Activated naive CD4-positive, alpha-beta T cell treated with anti-CD3 and anti-CD28 coated beads for 36 hours (primary cell): ENCODE data around the gene ERCC5. TPM values are rescaled to one million over a fixed set of nuclear protein-coding genes. Genes with fewer than 3 reads are reported as not detected.

ENCODE experiments used
- CTCF ChIA-PET: fragments of 350-600 bp; sonication (Branson Sonifier 250); formaldehyde crosslinking; loops from one replicate; lab custom pipeline; 2021; ENCODE audit warnings: antibody characterized with exemption; lab: Charles Lee
- DNase-seq: peaks from one replicate; pipeline ENCODE4 v3.0.0-alpha.2; 2020
- H3K27ac Mint-ChIP-seq: one replicate; pipeline ENCODE4 v1.8.0; 2021; ENCODE audit warnings: mild to moderate bottlenecking, mixed read lengths
- H3K27me3 Mint-ChIP-seq: one replicate; pipeline ENCODE4 v1.8.0; 2021; ENCODE audit warnings: low read depth, mixed read lengths
- H3K36me3 Mint-ChIP-seq: one replicate; pipeline ENCODE4 v1.8.0; 2021; ENCODE audit warnings: low read depth, mixed read lengths
- H3K4me1 Mint-ChIP-seq: one replicate; pipeline ENCODE4 v1.8.0; 2021; ENCODE audit warnings: low read depth, mixed read lengths
- H3K4me3 Mint-ChIP-seq: one replicate; pipeline ENCODE4 v1.8.0; 2021; ENCODE audit warnings: mild to moderate bottlenecking, moderate library complexity, mixed read lengths
- H3K9me3 Mint-ChIP-seq: one replicate; pipeline ENCODE4 v1.8.0; 2021; ENCODE audit warnings: mixed read lengths
- intact Hi-C: fragments of 100-400 bp; cut with micrococcal nuclease; formaldehyde crosslinking; loops from one replicate; pipeline ENCODE4 v1.15.1; 2023
- total RNA-seq, 2 experiments: library from RNA; stranded (reverse); gene quantifications; one replicate each; pipeline ENCODE4 v1.2.3, GENCODE V29; 2021

Gene ERCC5
- total RNA-seq, 2 experiments from 2014 or later, result 52.0 to 54.0 TPM

- CTCF ChIA-PET, result interaction anchor here (0.7 to 4.5 kb wide), 9 partner anchors 45 to 270 kb away, joined by 3 to 23 read pairs (median 5); no protein-coding TSS in a partner anchor
- Mint-ChIP-seq H3K4me3 (peak overlapping the region; percentile 92), H3K27me3 (no peaks in the 10 kb centered on the region), H3K27ac (peak overlapping the region; percentile 96), H3K9me3 (no peaks in the 10 kb centered on the region), H3K36me3 (peaks cover 4% of the 10 kb centered on the region), H3K4me1 (peaks cover 42% of the 10 kb centered on the region)
- intact Hi-C loops, result loop anchor here (1.0 to 5.0 kb wide), 4 partner anchors 118 to 1220 kb away; no protein-coding TSS in a partner anchor
- peak; percentile 18 for DNase-seq
These were observed 1.7 kb downstream of the ERCC5 start for GRCh38 chr13:102847272-102848234.

- Mint-ChIP-seq H3K36me3 (peaks cover 11% of the 10 kb centered on the region), H3K4me1 (peaks cover 45% of the 10 kb centered on the region), H3K27me3 (no peaks in the 10 kb centered on the region), H3K4me3 (no peak overlapping the region), H3K9me3 (no peaks in the 10 kb centered on the region), H3K27ac (peak overlapping the region; percentile 62)
- intact Hi-C loops, result loop anchor here (5.0 kb wide), 2 partner anchors 167 to 1222 kb away; no protein-coding TSS in a partner anchor
- CTCF ChIA-PET, result interaction anchor here (0.7 to 4.5 kb wide), 4 partner anchors 13 to 257 kb away, joined by 3 to 23 read pairs (median 3); no protein-coding TSS in a partner anchor
- no peak for DNase-seq
These were observed 3.1 kb downstream of the ERCC5 start for GRCh38 chr13:102848956-102849355.

GRCh38 chr13:102852556-102852955, 6.7 kb downstream of the ERCC5 start:
- intact Hi-C loops, result no loop called here
- Mint-ChIP-seq H3K27ac (peak overlapping the region; percentile 21), H3K36me3 (peaks cover 19% of the 10 kb centered on the region), H3K4me3 (no peak overlapping the region), H3K9me3 (no peaks in the 10 kb centered on the region), H3K4me1 (peaks cover 43% of the 10 kb centered on the region), H3K27me3 (no peaks in the 10 kb centered on the region)
- no peak for DNase-seq
- CTCF ChIA-PET, result no interaction called here

GRCh38 chr13:102854675-102855074, 8.8 kb downstream of the ERCC5 start:
- H3K27ac Mint-ChIP-seq, result peak overlapping the region; percentile 38
- peaks cover 31% of the 10 kb centered on the region for H3K36me3 Mint-ChIP-seq
- H3K27me3 Mint-ChIP-seq, result no peaks in the 10 kb centered on the region
- peaks cover 28% of the 10 kb centered on the region for H3K4me1 Mint-ChIP-seq
- no peak for DNase-seq
- intact Hi-C loops, result no loop called here
- H3K4me3 Mint-ChIP-seq, result no peak overlapping the region
- CTCF ChIA-PET, result interaction anchor here (0.7 to 1.3 kb wide), 2 partner anchors 16 to 273 kb away, joined by 3 to 5 read pairs; no protein-coding TSS in a partner anchor
- H3K9me3 Mint-ChIP-seq, result no peaks in the 10 kb centered on the region

- Mint-ChIP-seq H3K27ac (no peak overlapping the region), H3K9me3 (no peaks in the 10 kb centered on the region), H3K36me3 (peaks cover 38% of the 10 kb centered on the region), H3K4me1 (peaks cover 18% of the 10 kb centered on the region), H3K4me3 (no peak overlapping the region), H3K27me3 (no peaks in the 10 kb centered on the region)
- intact Hi-C loops, result no loop called here
- no peak for DNase-seq
- CTCF ChIA-PET, result interaction anchor here (0.6 to 2.1 kb wide), 2 partner anchors 14 to 56 kb away, joined by 3 to 12 read pairs; no protein-coding TSS in a partner anchor
These were observed 10.7 kb downstream of the ERCC5 start for GRCh38 chr13:102856557-102856956.

GRCh38 chr13:102862624-102863210, 16.9 kb downstream of the ERCC5 start:
- Mint-ChIP-seq H3K27ac (no peak overlapping the region), H3K27me3 (no peaks in the 10 kb centered on the region), H3K4me1 (peaks cover 22% of the 10 kb centered on the region), H3K9me3 (no peaks in the 10 kb centered on the region), H3K36me3 (peaks cover 50% of the 10 kb centered on the region), H3K4me3 (no peak overlapping the region)
- DNase-seq, result no peak
- intact Hi-C loops, result no loop called here
- CTCF ChIA-PET, result interaction anchor here (1.0 to 1.2 kb wide), 2 partner anchors 8 to 14 kb away, joined by 3 to 5 read pairs; no protein-coding TSS in a partner anchor

GRCh38 chr13:102863590-102863989, 17.8 kb downstream of the ERCC5 start:
- CTCF ChIA-PET, result no interaction called here
- Mint-ChIP-seq H3K27me3 (no peaks in the 10 kb centered on the region), H3K4me3 (no peak overlapping the region), H3K36me3 (peaks cover 47% of the 10 kb centered on the region), H3K4me1 (peaks cover 22% of the 10 kb centered on the region), H3K27ac (no peak overlapping the region), H3K9me3 (no peaks in the 10 kb centered on the region)
- intact Hi-C loops, result no loop called here
- DNase-seq, result no peak

GRCh38 chr13:102868366-102868936, 22.6 kb downstream of the ERCC5 start:
- no peaks in the 10 kb centered on the region for H3K27me3 Mint-ChIP-seq
- H3K4me1 Mint-ChIP-seq, result peaks cover 32% of the 10 kb centered on the region
- intact Hi-C loops, result no loop called here
- DNase-seq, result no peak
- H3K4me3 Mint-ChIP-seq, result no peak overlapping the region
- CTCF ChIA-PET, result no interaction called here
- H3K36me3 Mint-ChIP-seq, result peaks cover 42% of the 10 kb centered on the region
- H3K9me3 Mint-ChIP-seq, result no peaks in the 10 kb centered on the region
- H3K27ac Mint-ChIP-seq, result peak overlapping the region; percentile 18

GRCh38 chr13:102869948-102870676, 24.3 kb downstream of the ERCC5 start:
- H3K36me3 Mint-ChIP-seq, result peaks cover 37% of the 10 kb centered on the region
- intact Hi-C loops, result no loop called here
- no peak overlapping the region for H3K4me3 Mint-ChIP-seq
- CTCF ChIA-PET, result interaction anchor here (0.7 to 2.1 kb wide), 29 partner anchors 8 to 393 kb away, joined by 3 to 12 read pairs (median 4); partner anchors contain the start of gene ERCC5
- no peak overlapping the region for H3K27ac Mint-ChIP-seq
- H3K27me3 Mint-ChIP-seq, result no peaks in the 10 kb centered on the region
- DNase-seq, result no peak
- no peaks in the 10 kb centered on the region for H3K9me3 Mint-ChIP-seq
- peaks cover 22% of the 10 kb centered on the region for H3K4me1 Mint-ChIP-seq

- intact Hi-C loops, result no loop called here
- no peaks in the 10 kb centered on the region for H3K27me3 Mint-ChIP-seq
- H3K4me1 Mint-ChIP-seq, result peaks cover 22% of the 10 kb centered on the region
- H3K9me3 Mint-ChIP-seq, result no peaks in the 10 kb centered on the region
- H3K27ac Mint-ChIP-seq, result no peak overlapping the region
- peak; percentile 56 for DNase-seq
- peaks cover 38% of the 10 kb centered on the region for H3K36me3 Mint-ChIP-seq
- CTCF ChIA-PET, result interaction anchor here (0.7 to 2.1 kb wide), 27 partner anchors 8 to 392 kb away, joined by 3 to 12 read pairs (median 4); partner anchors contain the start of gene ERCC5
- no peak overlapping the region for H3K4me3 Mint-ChIP-seq
These were observed 25.0 kb downstream of the ERCC5 start for GRCh38 chr13:102870677-102871415.

- Mint-ChIP-seq H3K4me1 (peaks cover 22% of the 10 kb centered on the region), H3K27ac (no peak overlapping the region), H3K36me3 (peaks cover 37% of the 10 kb centered on the region), H3K27me3 (no peaks in the 10 kb centered on the region), H3K9me3 (no peaks in the 10 kb centered on the region), H3K4me3 (no peak overlapping the region)
- intact Hi-C loops, result no loop called here
- no peak for DNase-seq
- CTCF ChIA-PET, result interaction anchor here (1.0 kb wide), 1 partner anchor 11 kb away, joined by 3 read pairs; no protein-coding TSS in a partner anchor
These were observed 26.3 kb downstream of the ERCC5 start for GRCh38 chr13:102872131-102872530.
